ENCODE measurements around the gene PDE4D.

Gene PDE4D

DNA sequence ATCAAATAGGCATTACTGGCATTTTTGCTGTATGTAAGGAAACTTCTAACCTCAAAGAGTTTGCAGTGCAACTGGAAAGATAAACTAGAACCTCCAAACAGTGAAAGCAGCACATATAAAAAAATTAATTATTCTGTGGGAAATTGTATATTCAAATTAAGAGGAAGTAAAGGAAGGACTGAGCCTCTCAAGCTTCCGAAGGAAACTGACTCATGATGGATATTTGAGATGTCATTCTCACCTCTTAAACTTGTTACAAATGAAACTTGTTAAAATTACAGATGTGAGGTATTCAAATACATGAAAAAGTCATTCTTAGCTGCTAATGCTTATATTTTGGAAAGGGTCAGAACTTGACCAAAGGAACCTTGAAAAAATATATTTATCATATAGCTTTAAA is 538.7 kb downstream of the PDE4D start:
- Histone ChIP-seq H3K27me3 (ENCODE audit: insufficient read depth, poor library complexity, severe bottlenecking) (no peaks in the 10 kb centered on the region), H3K4me3 (replicated peaks; ENCODE audit: insufficient read depth, low read length) (no peak overlapping the region), H3K27ac (replicated peaks) (no peak overlapping the region)
- no peak for DNase-seq (ENCODE audit: low read depth in 1 of 2, low spot score in 1 of 2)
- TF ChIP-seq, protein P1, sequence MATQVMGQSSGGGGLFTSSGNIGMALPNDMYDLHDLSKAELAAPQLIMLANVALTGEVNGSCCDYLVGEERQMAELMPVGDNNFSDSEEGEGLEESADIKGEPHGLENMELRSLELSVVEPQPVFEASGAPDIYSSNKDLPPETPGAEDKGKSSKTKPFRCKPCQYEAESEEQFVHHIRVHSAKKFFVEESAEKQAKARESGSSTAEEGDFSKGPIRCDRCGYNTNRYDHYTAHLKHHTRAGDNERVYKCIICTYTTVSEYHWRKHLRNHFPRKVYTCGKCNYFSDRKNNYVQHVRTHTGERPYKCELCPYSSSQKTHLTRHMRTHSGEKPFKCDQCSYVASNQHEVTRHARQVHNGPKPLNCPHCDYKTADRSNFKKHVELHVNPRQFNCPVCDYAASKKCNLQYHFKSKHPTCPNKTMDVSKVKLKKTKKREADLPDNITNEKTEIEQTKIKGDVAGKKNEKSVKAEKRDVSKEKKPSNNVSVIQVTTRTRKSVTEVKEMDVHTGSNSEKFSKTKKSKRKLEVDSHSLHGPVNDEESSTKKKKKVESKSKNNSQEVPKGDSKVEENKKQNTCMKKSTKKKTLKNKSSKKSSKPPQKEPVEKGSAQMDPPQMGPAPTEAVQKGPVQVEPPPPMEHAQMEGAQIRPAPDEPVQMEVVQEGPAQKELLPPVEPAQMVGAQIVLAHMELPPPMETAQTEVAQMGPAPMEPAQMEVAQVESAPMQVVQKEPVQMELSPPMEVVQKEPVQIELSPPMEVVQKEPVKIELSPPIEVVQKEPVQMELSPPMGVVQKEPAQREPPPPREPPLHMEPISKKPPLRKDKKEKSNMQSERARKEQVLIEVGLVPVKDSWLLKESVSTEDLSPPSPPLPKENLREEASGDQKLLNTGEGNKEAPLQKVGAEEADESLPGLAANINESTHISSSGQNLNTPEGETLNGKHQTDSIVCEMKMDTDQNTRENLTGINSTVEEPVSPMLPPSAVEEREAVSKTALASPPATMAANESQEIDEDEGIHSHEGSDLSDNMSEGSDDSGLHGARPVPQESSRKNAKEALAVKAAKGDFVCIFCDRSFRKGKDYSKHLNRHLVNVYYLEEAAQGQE (IDR thresholded peaks at IDR 0.05; ENCODE audit: insufficient replicate concordance, low read depth): no peak

DNA sequence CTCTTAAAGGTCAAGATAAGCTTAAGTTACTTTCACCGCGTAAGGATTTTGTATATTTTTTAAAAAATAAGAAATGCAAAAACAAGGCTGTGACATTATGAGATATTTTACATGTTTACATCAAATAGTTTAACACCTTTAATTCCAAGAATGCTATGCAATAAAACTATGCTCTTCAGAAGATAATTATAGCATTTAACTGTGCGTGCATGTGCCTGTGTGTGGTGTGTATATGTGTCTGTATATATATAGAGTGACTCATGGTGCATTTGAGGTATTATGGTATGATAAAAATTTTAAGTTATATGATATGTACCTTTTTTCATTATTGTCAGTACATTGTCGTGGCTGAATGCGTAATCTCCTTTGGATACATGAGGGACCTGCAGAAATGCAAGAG is 539.3 kb downstream of the PDE4D start:
- TF ChIP-seq CTCF (IDR thresholded peaks at IDR 0.05; ENCODE audit: insufficient read depth, low read length): no peak
- TF ChIP-seq POLR2AphosphoS5 (IDR thresholded peaks at IDR 0.05; ENCODE audit: low read depth): no peak
- TF ChIP-seq, protein P1 (IDR thresholded peaks at IDR 0.05; ENCODE audit: insufficient replicate concordance, low read depth): no peak
- TF ChIP-seq GABPA (IDR thresholded peaks at IDR 0.05; ENCODE audit: low read depth): no peak
- no peak for TF ChIP-seq SPI1 (IDR thresholded peaks at IDR 0.05; ENCODE audit: borderline replicate concordance, low read depth)
- Histone ChIP-seq H3K27ac (replicated peaks) (no peak overlapping the region), H3K27me3 (ENCODE audit: insufficient read depth, poor library complexity, severe bottlenecking) (no peaks in the 10 kb centered on the region), H3K4me3 (replicated peaks; ENCODE audit: insufficient read depth, low read length) (no peak overlapping the region)
- no peak for DNase-seq (ENCODE audit: low read depth in 1 of 2, low spot score in 1 of 2)

- TF ChIP-seq, protein P1 (IDR thresholded peaks at IDR 0.05; ENCODE audit: insufficient replicate concordance, low read depth): no peak
- no peak for TF ChIP-seq SPI1 (IDR thresholded peaks at IDR 0.05; ENCODE audit: borderline replicate concordance, low read depth)
- Histone ChIP-seq H3K27ac (replicated peaks) (no peak overlapping the region), H3K4me3 (replicated peaks; ENCODE audit: insufficient read depth, low read length) (no peak overlapping the region), H3K27me3 (ENCODE audit: insufficient read depth, poor library complexity, severe bottlenecking) (no peaks in the 10 kb centered on the region)
- DNase-seq (ENCODE audit: low read depth in 1 of 2, low spot score in 1 of 2): no peak
Measured at GRCh38 chr5:59351076-59351794, 542.3 kb downstream of the PDE4D start.

GRCh38 chr5:59348189-59348588 is 545.3 kb downstream of the PDE4D start:
- TF ChIP-seq POLR2AphosphoS5 (IDR thresholded peaks at IDR 0.05; ENCODE audit: low read depth): no peak
- TF ChIP-seq SPI1 (IDR thresholded peaks at IDR 0.05; ENCODE audit: borderline replicate concordance, low read depth): no peak
- TF ChIP-seq GABPA (IDR thresholded peaks at IDR 0.05; ENCODE audit: low read depth): no peak
- no peak for TF ChIP-seq CTCF (IDR thresholded peaks at IDR 0.05; ENCODE audit: insufficient read depth, low read length)
- TF ChIP-seq, protein P1 (IDR thresholded peaks at IDR 0.05; ENCODE audit: insufficient replicate concordance, low read depth): no peak
- Histone ChIP-seq H3K27me3 (ENCODE audit: insufficient read depth, poor library complexity, severe bottlenecking) (no peaks in the 10 kb centered on the region), H3K4me3 (replicated peaks; ENCODE audit: insufficient read depth, low read length) (no peak overlapping the region), H3K27ac (replicated peaks) (no peak overlapping the region)
- DNase-seq (ENCODE audit: low read depth in 1 of 2, low spot score in 1 of 2): no peak
